SK-N-SH (cell line): Measurements from ENCODE around the gene PDE6A. TPM values are rescaled to one million over a fixed set of nuclear protein-coding genes. Genes with fewer than 3 reads are reported as not detected.

Experiments
- CTCF ChIA-PET: fragments of 300-600, 350-600 bp; formaldehyde crosslinking; extraction: SDS; loops from one replicate; lab custom pipeline; 2021; lab: Yijun Ruan, JAX
- POLR2A ChIA-PET: fragments of 350-600 bp; sonication (Branson Sonifier 250); formaldehyde crosslinking; extraction: SDS; loops from one replicate; lab custom pipeline; 2020; ENCODE audit warnings: antibody characterized with exemption, inconsistent platforms; lab: Yijun Ruan, JAX
- DNase-seq: peaks from one replicate; pipeline ENCODE4 v3.0.0; 2012
- H2AFZ ChIP-seq: fragments of 200-600 bp; sonication (generic); 2 replicates; pipeline ENCODE4 v1.8.1; 2016; ENCODE audit warnings: antibody characterized with exemption, mild to moderate bottlenecking, low read depth
- H3F3A ChIP-seq: fragments of 200-600 bp; sonication (generic); replicated peaks from 2 replicates; pipeline ENCODE3; 2016; ENCODE audit warnings: antibody characterized with exemption, mild to moderate bottlenecking; ENCODE audit not compliant: insufficient read depth
- H3K27ac ChIP-seq, 2 experiments: fragments of 200-500 bp in 1 of 2; fragments of 200-600 bp in 1 of 2; sonication (Bioruptor generic) in 1 of 2; sonication (generic), shearing (Covaris generic) in 1 of 2; 2 replicates each; pipeline versions ENCODE4 v1.5.1 to v1.6.1; 2014 to 2016; ENCODE audit warnings: low read depth in 2 of 2, inconsistent platforms in 1 of 2, low read length in 1 of 2, mild to moderate bottlenecking in 1 of 2, mixed read lengths in 1 of 2
- H3K27me3 ChIP-seq: fragments of 200-600 bp; sonication (generic), shearing (Covaris generic); 2 replicates; pipeline ENCODE4 v1.6.1; 2016; ENCODE audit warnings: mixed run types; ENCODE audit not compliant: insufficient read depth
- H3K36me3 ChIP-seq, 2 experiments: fragments of 200-500 bp in 1 of 2; fragments of 200-600 bp in 1 of 2; sonication (Bioruptor generic) in 1 of 2; sonication (generic) in 1 of 2; replicated peaks in 1 of 2; 2 replicates each; pipeline versions ENCODE3 to v1.5.1; 2014 to 2016; ENCODE audit warnings: low read length in 1 of 2, mild to moderate bottlenecking in 1 of 2; ENCODE audit not compliant: insufficient read depth in 2 of 2, control insufficient read depth in 1 of 2
- H3K4me1 ChIP-seq, 2 experiments: fragments of 200-500 bp in 1 of 2; fragments of 200-600 bp in 1 of 2; sonication (Bioruptor generic) in 1 of 2; sonication (generic), shearing (Covaris generic) in 1 of 2; 2 replicates each; pipeline versions ENCODE4 v1.5.1 to v1.6.1; 2014 to 2016; ENCODE audit warnings: low read depth in 1 of 2, low read length in 1 of 2, mixed run types in 1 of 2; ENCODE audit not compliant: insufficient read depth in 2 of 2, control insufficient read depth in 1 of 2
- H3K4me2 ChIP-seq: fragments of 200-600 bp; sonication (generic), shearing (Covaris generic); 2 replicates; pipeline ENCODE4 v1.6.1; 2017; ENCODE audit warnings: mixed run types
- H3K4me3 ChIP-seq, 2 experiments: fragments of 200-500 bp in 1 of 2; fragments of 200-600 bp in 1 of 2; sonication (Bioruptor generic) in 1 of 2; sonication (generic), shearing (Covaris generic) in 1 of 2; 2 replicates each; pipeline versions ENCODE4 v1.5.1 to v1.8.1; 2014 to 2016; ENCODE audit warnings: low read depth in 2 of 2, inconsistent platforms in 1 of 2, low read length in 1 of 2, mild to moderate bottlenecking in 1 of 2, mixed read lengths in 1 of 2, moderate library complexity in 1 of 2
- H3K79me2 ChIP-seq: fragments of 200-600 bp; sonication (generic); 2 replicates; pipeline ENCODE4 v1.8.1; 2017; ENCODE audit warnings: mild to moderate bottlenecking; ENCODE audit not compliant: insufficient read depth
- H3K9ac ChIP-seq: fragments of 200-600 bp; sonication (generic); 2 replicates; pipeline ENCODE4 v1.6.1; 2017; ENCODE audit warnings: mixed run types
- H3K9me2 ChIP-seq: fragments of 200-600 bp; sonication (generic); 2 replicates; pipeline ENCODE4 v1.6.1; 2017; ENCODE audit warnings: mixed run types
- H3K9me3 ChIP-seq: fragments of 200-600 bp; sonication (generic); 2 replicates; pipeline ENCODE4 v1.6.1; 2017; ENCODE audit warnings: mixed run types, mild to moderate bottlenecking, moderate library complexity
- H4K20me1 ChIP-seq: fragments of 200-600 bp; sonication (generic); 2 replicates; pipeline ENCODE4 v1.6.1; 2017; ENCODE audit warnings: mild to moderate bottlenecking, mixed run types; ENCODE audit not compliant: insufficient read depth
- EP300 ChIP-seq, 2 experiments: IDR thresholded peaks; 2 replicates each; pipeline versions ENCODE4 v1.4.0 to v1.6.1; 2012; ENCODE audit warnings: borderline replicate concordance in 1 of 2, low read depth in 1 of 2, low read length in 1 of 2
- FOXM1 ChIP-seq: IDR thresholded peaks from 2 replicates; pipeline ENCODE4 v1.4.0; 2012; ENCODE audit warnings: low read depth, mild to moderate bottlenecking
- JUND ChIP-seq: IDR thresholded peaks from 2 replicates; pipeline ENCODE4 v1.4.0; 2012
- MEF2A ChIP-seq: IDR thresholded peaks from 2 replicates; pipeline ENCODE4 v1.4.0; 2012; ENCODE audit warnings: low read depth, borderline replicate concordance
- NRF1 ChIP-seq: IDR thresholded peaks from 2 replicates; pipeline ENCODE4 v1.6.1; 2012; ENCODE audit warnings: low read depth, mild to moderate bottlenecking, low read length
- RAD21 ChIP-seq: IDR thresholded peaks from 2 replicates; pipeline ENCODE4 v1.6.1; 2012; ENCODE audit warnings: mild to moderate bottlenecking, low read length
- RCOR1 ChIP-seq: fragments of 150-350 bp; IDR thresholded peaks from 2 replicates; pipeline ENCODE4 v1.6.1; 2017; ENCODE audit warnings: antibody characterized with exemption, low read length
- RFX5 ChIP-seq: IDR thresholded peaks from 2 replicates; pipeline ENCODE4 v1.6.1; 2012; ENCODE audit warnings: mild to moderate bottlenecking, improper control_type of control experiment, low read length
- RXRA ChIP-seq: IDR thresholded peaks from 2 replicates; pipeline ENCODE4 v1.4.0; 2012; ENCODE audit warnings: low read depth, mild to moderate bottlenecking, borderline replicate concordance
- SIN3A ChIP-seq: IDR thresholded peaks from 2 replicates; pipeline ENCODE4 v1.6.1; 2012; ENCODE audit warnings: low read depth, mild to moderate bottlenecking, low read length, moderate library complexity, borderline replicate concordance
- TCF12 ChIP-seq: IDR thresholded peaks from 2 replicates; pipeline ENCODE4 v1.4.0; 2012
- TEAD4 ChIP-seq: IDR thresholded peaks from 2 replicates; pipeline ENCODE4 v1.4.0; 2012; ENCODE audit warnings: mild to moderate bottlenecking, borderline replicate concordance; ENCODE audit not compliant: insufficient read depth
- WGBS: methylation state at CpG from one replicate; pipeline ENCODE4 v1.1.6; 2017; ENCODE audit warnings: low lambda C conversion rate; 5-methylcytosine and 5-hydroxymethylcytosine counted together
- polyA plus RNA-seq, 3 experiments: library from polyadenylated mRNA; depleted of rRNA; stranded (reverse); fragments of >200 nt; gene quantifications; 2 replicates each; pipeline ENCODE4 v1.2.3, GENCODE V29; 2012
- TF ChIP-seq, protein P1 (sequence below): fragments of 200-600 bp; sonication (generic); IDR thresholded peaks from 2 replicates; pipeline ENCODE4 v1.6.1; 2017; ENCODE audit warnings: antibody characterized with exemption, mild to moderate bottlenecking, moderate library complexity
- TF ChIP-seq, protein P2 (sequence below): IDR thresholded peaks from 2 replicates; pipeline ENCODE4; 2012
- TF ChIP-seq, protein P3 (sequence below): IDR thresholded peaks from 2 replicates; pipeline ENCODE4 v1.4.0; 2012; ENCODE audit warnings: low read depth, borderline replicate concordance
- TF ChIP-seq, protein P4 (sequence below): IDR thresholded peaks from 2 replicates; pipeline ENCODE4 v1.4.0; 2012; ENCODE audit warnings: low read depth, borderline replicate concordance

The PDE6A gene
- polyA plus RNA-seq, 1 of the 3 experiments (the other 2 are of a cell fraction): 0.05 TPM

DNA sequence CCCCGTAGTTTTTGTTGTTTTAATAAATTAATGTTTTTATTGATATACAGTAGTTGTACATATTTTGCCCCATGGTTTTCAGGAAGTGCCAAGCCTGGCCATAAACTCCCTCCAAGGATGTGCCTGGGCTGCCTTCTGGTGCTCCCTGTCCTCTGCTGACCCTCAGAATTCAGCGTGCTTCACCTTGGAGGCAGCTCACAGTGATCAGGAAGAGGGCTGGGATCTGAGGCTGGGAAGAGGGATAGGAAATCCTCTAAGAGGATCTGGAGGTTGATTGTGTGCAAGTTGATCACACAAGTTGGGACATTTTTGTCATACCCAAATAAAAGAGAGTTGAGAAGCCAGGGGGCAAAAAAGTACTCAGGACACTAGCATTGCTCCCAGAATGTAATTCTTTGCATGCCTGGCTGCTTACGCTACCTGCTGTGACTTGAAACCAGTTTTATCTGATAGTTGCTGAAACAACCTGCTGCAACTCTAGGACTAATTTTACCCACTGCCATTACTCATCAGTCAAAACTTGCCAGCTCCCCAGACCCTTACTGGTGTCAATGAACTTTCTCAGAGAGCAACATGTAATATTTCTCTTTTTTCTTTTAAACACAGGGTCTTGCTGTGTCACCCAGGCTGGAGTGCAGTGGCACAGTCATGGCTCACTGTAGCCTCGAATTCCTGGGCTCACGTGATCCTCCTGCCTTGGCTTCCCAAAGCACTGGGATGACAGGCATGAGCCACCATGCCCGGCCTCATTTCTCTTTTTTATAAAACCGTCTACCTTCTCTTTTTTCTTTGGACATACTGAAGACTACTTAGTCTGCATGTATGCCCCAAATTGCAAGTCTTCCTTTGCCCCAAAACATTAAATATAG, 29.0 kb downstream of the PDE6A start:
- Histone ChIP-seq H3K27ac (no peak overlapping the region; a peak in 1 of 4 replicates), H2AFZ (no peak overlapping the region), H3K4me1 (peaks cover 0 to 22% of the 10 kb centered on the region in 2 experiments; a peak in 1 of 4 replicates), H4K20me1 (no peaks in the 10 kb centered on the region), H3K9me2 (no peaks in the 10 kb centered on the region), H3K4me2 (no peak overlapping the region), H3K36me3 (no peaks in the 10 kb centered on the region), H3F3A (peaks cover 6% of the 10 kb centered on the region), H3K4me3 (no peak overlapping the region)
- no peak for DNase-seq
- ChIA-PET CTCF (interaction anchor here (0.7 to 2.2 kb wide), 4 partner anchors 11 to 75 kb away, joined by 3 to 11 read pairs (median 6); no protein-coding TSS in a partner anchor), POLR2A (no interaction called here)
- 78% methylated on average over 7 of the region's 7 CpGs for WGBS
- no peak for TF ChIP-seq MEF2A
- 0 out of 2 replicates have a peak, but pooled peaks have one; percentile 5 for TF ChIP-seq JUND
- peak; percentile 21; the same call in 1 of the 2 replicates for TF ChIP-seq TCF12
- TF ChIP-seq TEAD4: no peak
- TF ChIP-seq, protein P1, sequence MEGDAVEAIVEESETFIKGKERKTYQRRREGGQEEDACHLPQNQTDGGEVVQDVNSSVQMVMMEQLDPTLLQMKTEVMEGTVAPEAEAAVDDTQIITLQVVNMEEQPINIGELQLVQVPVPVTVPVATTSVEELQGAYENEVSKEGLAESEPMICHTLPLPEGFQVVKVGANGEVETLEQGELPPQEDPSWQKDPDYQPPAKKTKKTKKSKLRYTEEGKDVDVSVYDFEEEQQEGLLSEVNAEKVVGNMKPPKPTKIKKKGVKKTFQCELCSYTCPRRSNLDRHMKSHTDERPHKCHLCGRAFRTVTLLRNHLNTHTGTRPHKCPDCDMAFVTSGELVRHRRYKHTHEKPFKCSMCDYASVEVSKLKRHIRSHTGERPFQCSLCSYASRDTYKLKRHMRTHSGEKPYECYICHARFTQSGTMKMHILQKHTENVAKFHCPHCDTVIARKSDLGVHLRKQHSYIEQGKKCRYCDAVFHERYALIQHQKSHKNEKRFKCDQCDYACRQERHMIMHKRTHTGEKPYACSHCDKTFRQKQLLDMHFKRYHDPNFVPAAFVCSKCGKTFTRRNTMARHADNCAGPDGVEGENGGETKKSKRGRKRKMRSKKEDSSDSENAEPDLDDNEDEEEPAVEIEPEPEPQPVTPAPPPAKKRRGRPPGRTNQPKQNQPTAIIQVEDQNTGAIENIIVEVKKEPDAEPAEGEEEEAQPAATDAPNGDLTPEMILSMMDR: no peak
- TF ChIP-seq, protein P2, sequence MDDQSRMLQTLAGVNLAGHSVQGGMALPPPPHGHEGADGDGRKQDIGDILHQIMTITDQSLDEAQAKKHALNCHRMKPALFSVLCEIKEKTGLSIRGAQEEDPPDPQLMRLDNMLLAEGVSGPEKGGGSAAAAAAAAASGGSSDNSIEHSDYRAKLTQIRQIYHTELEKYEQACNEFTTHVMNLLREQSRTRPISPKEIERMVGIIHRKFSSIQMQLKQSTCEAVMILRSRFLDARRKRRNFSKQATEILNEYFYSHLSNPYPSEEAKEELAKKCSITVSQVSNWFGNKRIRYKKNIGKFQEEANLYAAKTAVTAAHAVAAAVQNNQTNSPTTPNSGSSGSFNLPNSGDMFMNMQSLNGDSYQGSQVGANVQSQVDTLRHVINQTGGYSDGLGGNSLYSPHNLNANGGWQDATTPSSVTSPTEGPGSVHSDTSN: peak; percentile 47
- TF ChIP-seq, all 33 proteins: peak for 3
- Histone ChIP-seq H3K79me2 (no peaks in the 10 kb centered on the region), H3K9ac (no peak overlapping the region), H3K27me3 (no peaks in the 10 kb centered on the region), H3K9me3 (no peaks in the 10 kb centered on the region)

DNA sequence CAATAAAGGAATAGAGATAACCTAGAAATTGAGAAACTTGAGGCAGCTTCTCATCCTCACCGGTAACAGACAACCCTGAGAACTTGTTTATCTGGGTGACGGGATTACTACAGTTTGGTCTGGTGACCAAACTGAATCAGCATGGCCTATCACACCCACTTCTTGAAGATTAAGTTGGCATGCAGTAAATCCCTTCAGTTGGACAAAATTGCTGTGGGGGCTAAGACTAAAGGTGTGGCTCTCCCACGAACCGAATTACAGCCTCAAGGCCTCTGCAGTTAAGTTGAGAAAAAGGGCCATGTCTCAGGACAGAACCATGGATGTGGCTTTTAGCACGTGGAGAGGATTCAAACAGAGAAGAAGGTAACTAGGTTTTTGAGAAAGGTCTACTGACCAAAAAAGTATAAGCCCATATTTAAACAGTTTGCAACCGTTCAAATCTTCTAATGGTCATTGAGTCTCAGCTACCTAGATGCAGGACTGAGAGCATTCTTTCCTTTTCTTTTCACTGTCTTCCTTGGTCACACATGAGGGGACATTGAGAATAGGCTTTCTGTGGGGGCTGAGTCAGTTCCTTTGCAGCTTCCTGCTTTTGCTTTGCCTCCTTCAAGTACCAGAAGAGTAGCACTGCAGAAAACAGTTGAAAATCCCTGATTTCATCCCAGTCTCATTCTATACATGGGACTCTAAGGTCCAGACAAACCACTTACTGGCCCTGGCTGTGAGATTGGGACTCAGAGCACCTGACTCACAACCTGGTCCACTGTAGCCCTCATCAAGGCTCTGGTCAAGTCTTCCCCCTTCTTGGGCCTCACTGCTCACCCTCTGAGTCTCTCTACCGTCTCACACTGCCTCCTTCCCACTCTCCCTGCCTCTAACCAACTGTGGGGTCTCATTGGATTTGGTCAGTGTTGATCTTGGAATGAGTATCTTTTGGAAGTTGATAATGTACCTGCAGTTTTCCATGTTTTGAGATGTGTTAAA, 30.9 kb downstream of the PDE6A start:
- no peak overlapping the region for H3K4me2 ChIP-seq
- H3K9ac ChIP-seq: no peak overlapping the region
- no peaks in the 10 kb centered on the region for H3K9me2 ChIP-seq
- peak overlapping the region; percentile 44; the same call in 1 of the 2 replicates for H2AFZ ChIP-seq
- H3K9me3 ChIP-seq: no peaks in the 10 kb centered on the region
- H3K79me2 ChIP-seq: no peaks in the 10 kb centered on the region
- H3K27me3 ChIP-seq: no peaks in the 10 kb centered on the region
- ChIA-PET CTCF (interaction anchor here (0.6 to 2.9 kb wide), 6 partner anchors 13 to 79 kb away, joined by 3 to 13 read pairs (median 4); no protein-coding TSS in a partner anchor), POLR2A (interaction anchor here (0.5 kb wide), 1 partner anchor 483 kb away, joined by 3 read pairs; no protein-coding TSS in a partner anchor)
- H3K4me1 ChIP-seq: peaks cover 0 to 22% of the 10 kb centered on the region in 2 experiments; a peak in 1 of 4 replicates
- peaks cover 6% of the 10 kb centered on the region for H3F3A ChIP-seq
- no peak overlapping the region for H3K27ac ChIP-seq
- H3K4me3 ChIP-seq: no peak overlapping the region
- H4K20me1 ChIP-seq: no peaks in the 10 kb centered on the region
- H3K36me3 ChIP-seq: no peaks in the 10 kb centered on the region
- no peak for DNase-seq
- 76% methylated on average over 7 of the region's 7 CpGs for WGBS
- TF ChIP-seq, protein P3, sequence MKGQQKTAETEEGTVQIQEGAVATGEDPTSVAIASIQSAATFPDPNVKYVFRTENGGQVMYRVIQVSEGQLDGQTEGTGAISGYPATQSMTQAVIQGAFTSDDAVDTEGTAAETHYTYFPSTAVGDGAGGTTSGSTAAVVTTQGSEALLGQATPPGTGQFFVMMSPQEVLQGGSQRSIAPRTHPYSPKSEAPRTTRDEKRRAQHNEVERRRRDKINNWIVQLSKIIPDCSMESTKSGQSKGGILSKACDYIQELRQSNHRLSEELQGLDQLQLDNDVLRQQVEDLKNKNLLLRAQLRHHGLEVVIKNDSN: no peak
- no peak for TF ChIP-seq JUND
- no peak for TF ChIP-seq NRF1
- TF ChIP-seq, protein P2: no peak
- TF ChIP-seq RXRA: no peak
- no peak for TF ChIP-seq RFX5
- TF ChIP-seq FOXM1: no peak
- TF ChIP-seq SIN3A: no peak
- no peak for TF ChIP-seq RCOR1
- no peak for TF ChIP-seq TCF12
- TF ChIP-seq, protein P4, sequence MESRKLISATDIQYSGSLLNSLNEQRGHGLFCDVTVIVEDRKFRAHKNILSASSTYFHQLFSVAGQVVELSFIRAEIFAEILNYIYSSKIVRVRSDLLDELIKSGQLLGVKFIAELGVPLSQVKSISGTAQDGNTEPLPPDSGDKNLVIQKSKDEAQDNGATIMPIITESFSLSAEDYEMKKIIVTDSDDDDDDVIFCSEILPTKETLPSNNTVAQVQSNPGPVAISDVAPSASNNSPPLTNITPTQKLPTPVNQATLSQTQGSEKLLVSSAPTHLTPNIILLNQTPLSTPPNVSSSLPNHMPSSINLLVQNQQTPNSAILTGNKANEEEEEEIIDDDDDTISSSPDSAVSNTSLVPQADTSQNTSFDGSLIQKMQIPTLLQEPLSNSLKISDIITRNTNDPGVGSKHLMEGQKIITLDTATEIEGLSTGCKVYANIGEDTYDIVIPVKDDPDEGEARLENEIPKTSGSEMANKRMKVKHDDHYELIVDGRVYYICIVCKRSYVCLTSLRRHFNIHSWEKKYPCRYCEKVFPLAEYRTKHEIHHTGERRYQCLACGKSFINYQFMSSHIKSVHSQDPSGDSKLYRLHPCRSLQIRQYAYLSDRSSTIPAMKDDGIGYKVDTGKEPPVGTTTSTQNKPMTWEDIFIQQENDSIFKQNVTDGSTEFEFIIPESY: no peak
- no peak for TF ChIP-seq RAD21
- TF ChIP-seq EP300 (IDR thresholded peaks at IDR 0.05; ENCODE audit: borderline replicate concordance in 1 of 2, low read depth in 1 of 2, low read length in 1 of 2): no peak
